Measurements from ENCODE around the gene KRT80. TPM values are rescaled to one million over a fixed set of nuclear protein-coding genes. Genes with fewer than 3 reads are reported as not detected.
A peak's percentile ranks its signal among the peaks of the same experiment; 100 is the strongest.

The KRT80 gene
- total and polyA plus RNA-seq, 2 of the 13 experiments (the other 11 are each of a cell fraction or from before 2014, with no cell fraction given) = 0.27 to 0.53 TPM

DNA sequence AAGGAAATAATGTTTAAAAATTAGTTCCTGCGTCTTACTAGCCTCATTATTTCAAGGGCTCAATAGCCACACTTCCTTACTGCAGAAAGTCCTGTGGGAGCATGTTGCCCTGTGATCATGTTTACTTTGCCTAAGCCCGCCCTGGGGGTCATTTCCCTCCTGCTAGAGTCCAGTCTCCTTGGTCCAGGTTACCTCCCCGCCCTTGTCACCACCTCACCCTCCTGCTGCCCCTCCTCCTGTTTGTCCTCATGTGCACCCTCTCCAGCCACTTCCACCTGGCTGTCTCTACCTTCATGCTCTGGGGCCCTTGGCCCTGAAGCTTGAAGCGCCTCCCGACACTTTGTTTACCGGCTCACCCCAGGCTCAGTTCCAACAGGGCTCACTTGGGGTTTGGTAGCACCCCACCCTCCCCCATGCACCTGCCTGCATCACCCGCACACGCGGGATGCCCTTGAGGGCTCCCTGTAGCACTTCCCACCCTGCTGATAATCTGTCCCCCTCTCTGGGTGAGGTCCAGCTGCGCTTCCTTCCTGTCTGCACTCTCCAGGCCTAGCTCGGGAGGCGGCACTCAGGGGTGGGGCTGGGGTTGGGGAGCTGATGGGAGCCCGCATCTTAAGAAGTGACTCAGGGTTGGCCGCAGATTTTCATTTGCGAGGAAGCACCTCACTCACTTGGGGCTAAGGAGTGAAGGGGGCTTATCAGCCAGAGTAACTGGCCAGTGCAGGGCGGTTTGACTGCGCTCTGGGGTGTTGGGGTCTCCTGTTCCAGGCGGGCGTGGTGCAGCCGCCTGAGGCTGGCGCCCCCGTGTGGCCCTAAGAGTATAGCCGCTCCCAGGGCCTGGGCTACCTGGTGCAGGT, 72.2 kb downstream of the KRT80 start (continued):
- no peak for TF ChIP-seq SPEN (CRISPR knock-in tag; IDR thresholded peaks at IDR 0.05; ENCODE audit: low read depth)
- TF ChIP-seq MYC (CRISPR knock-in tag; IDR thresholded peaks at IDR 0.05; ENCODE audit: borderline replicate concordance) = peak; percentile 71
- no peak for TF ChIP-seq ZNF207 (IDR thresholded peaks at IDR 0.05; ENCODE audit: borderline replicate concordance)
- no peak for TF ChIP-seq ZNF674 (CRISPR knock-in tag; IDR thresholded peaks at IDR 0.05; ENCODE audit: low read depth)
- no peak for TF ChIP-seq JUNB (CRISPR knock-in tag; IDR thresholded peaks at IDR 0.05; ENCODE audit: borderline replicate concordance)
- no peak for TF ChIP-seq SUZ12 (IDR thresholded peaks at IDR 0.05; ENCODE audit: low read depth, low read length)
- TF ChIP-seq, protein P1, sequence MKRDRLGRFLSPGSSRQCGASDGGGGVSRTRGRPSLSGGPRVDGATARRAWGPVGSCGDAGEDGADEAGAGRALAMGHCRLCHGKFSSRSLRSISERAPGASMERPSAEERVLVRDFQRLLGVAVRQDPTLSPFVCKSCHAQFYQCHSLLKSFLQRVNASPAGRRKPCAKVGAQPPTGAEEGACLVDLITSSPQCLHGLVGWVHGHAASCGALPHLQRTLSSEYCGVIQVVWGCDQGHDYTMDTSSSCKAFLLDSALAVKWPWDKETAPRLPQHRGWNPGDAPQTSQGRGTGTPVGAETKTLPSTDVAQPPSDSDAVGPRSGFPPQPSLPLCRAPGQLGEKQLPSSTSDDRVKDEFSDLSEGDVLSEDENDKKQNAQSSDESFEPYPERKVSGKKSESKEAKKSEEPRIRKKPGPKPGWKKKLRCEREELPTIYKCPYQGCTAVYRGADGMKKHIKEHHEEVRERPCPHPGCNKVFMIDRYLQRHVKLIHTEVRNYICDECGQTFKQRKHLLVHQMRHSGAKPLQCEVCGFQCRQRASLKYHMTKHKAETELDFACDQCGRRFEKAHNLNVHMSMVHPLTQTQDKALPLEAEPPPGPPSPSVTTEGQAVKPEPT (CRISPR knock-in tag; IDR thresholded peaks at IDR 0.05; ENCODE audit: low read depth) = peak; percentile 16
- no peak for TF ChIP-seq ZNF660 (CRISPR knock-in tag; IDR thresholded peaks at IDR 0.05; ENCODE audit: borderline replicate concordance, low read depth)
- peak; percentile 67; the same call in 1 of the 2 replicates for TF ChIP-seq NR2F2 (IDR thresholded peaks at IDR 0.05; ENCODE audit: borderline replicate concordance, low read depth)
- TF ChIP-seq ARID2 (CRISPR knock-in tag; IDR thresholded peaks at IDR 0.05; ENCODE audit: borderline replicate concordance) = no peak
- 0 out of 2 replicates have a peak, but pooled peaks have one; percentile 28 for TF ChIP-seq SRF (IDR thresholded peaks at IDR 0.05; ENCODE audit: low read depth, low read length)
- TF ChIP-seq, protein P2, sequence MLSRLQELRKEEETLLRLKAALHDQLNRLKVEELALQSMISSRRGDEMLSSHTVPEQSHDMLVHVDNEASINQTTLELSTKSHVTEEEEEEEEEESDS (CRISPR knock-in tag; IDR thresholded peaks at IDR 0.05; ENCODE audit: borderline replicate concordance) = no peak
- TF ChIP-seq, protein P3, sequence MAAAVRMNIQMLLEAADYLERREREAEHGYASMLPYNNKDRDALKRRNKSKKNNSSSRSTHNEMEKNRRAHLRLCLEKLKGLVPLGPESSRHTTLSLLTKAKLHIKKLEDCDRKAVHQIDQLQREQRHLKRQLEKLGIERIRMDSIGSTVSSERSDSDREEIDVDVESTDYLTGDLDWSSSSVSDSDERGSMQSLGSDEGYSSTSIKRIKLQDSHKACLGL (CRISPR knock-in tag; IDR thresholded peaks at IDR 0.05) = no peak
- TF ChIP-seq, protein P4, sequence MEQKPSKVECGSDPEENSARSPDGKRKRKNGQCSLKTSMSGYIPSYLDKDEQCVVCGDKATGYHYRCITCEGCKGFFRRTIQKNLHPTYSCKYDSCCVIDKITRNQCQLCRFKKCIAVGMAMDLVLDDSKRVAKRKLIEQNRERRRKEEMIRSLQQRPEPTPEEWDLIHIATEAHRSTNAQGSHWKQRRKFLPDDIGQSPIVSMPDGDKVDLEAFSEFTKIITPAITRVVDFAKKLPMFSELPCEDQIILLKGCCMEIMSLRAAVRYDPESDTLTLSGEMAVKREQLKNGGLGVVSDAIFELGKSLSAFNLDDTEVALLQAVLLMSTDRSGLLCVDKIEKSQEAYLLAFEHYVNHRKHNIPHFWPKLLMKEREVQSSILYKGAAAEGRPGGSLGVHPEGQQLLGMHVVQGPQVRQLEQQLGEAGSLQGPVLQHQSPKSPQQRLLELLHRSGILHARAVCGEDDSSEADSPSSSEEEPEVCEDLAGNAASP (CRISPR knock-in tag; IDR thresholded peaks at IDR 0.05; ENCODE audit: borderline replicate concordance) = peak; percentile 98
- no peak for TF ChIP-seq ZSCAN30 (CRISPR knock-in tag; IDR thresholded peaks at IDR 0.05)
- TF ChIP-seq, protein P5, sequence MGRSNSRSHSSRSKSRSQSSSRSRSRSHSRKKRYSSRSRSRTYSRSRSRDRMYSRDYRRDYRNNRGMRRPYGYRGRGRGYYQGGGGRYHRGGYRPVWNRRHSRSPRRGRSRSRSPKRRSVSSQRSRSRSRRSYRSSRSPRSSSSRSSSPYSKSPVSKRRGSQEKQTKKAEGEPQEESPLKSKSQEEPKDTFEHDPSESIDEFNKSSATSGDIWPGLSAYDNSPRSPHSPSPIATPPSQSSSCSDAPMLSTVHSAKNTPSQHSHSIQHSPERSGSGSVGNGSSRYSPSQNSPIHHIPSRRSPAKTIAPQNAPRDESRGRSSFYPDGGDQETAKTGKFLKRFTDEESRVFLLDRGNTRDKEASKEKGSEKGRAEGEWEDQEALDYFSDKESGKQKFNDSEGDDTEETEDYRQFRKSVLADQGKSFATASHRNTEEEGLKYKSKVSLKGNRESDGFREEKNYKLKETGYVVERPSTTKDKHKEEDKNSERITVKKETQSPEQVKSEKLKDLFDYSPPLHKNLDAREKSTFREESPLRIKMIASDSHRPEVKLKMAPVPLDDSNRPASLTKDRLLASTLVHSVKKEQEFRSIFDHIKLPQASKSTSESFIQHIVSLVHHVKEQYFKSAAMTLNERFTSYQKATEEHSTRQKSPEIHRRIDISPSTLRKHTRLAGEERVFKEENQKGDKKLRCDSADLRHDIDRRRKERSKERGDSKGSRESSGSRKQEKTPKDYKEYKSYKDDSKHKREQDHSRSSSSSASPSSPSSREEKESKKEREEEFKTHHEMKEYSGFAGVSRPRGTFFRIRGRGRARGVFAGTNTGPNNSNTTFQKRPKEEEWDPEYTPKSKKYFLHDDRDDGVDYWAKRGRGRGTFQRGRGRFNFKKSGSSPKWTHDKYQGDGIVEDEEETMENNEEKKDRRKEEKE (IDR thresholded peaks at IDR 0.05) = no peak
- TF ChIP-seq, protein P6, sequence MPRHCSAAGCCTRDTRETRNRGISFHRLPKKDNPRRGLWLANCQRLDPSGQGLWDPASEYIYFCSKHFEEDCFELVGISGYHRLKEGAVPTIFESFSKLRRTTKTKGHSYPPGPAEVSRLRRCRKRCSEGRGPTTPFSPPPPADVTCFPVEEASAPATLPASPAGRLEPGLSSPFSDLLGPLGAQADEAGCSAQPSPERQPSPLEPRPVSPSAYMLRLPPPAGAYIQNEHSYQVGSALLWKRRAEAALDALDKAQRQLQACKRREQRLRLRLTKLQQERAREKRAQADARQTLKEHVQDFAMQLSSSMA (CRISPR knock-in tag; IDR thresholded peaks at IDR 0.05) = no peak
- no peak for TF ChIP-seq NFE2L2 (IDR thresholded peaks at IDR 0.05; ENCODE audit: low read length)
- TF ChIP-seq KLF16 (CRISPR knock-in tag; IDR thresholded peaks at IDR 0.05) = no peak; a peak in 1 of 4 replicates
- no peak for TF ChIP-seq SIN3A (IDR thresholded peaks at IDR 0.05; ENCODE audit: borderline replicate concordance, low read depth, low read length)
- 0 out of 2 replicates have a peak, but pooled peaks have one; percentile 25 for TF ChIP-seq BCL6 (CRISPR knock-in tag; IDR thresholded peaks at IDR 0.05)
- no peak for TF ChIP-seq HNRNPK (IDR thresholded peaks at IDR 0.05; ENCODE audit: low read depth, low read length, poor library complexity, severe bottlenecking)
